ENCODE results near the gene RSRC1. TPM values are rescaled to one million over a fixed set of nuclear protein-coding genes. Genes with fewer than 3 reads are reported as not detected.
"Not testable (repeated sequence)": the region's sequence is repeated elsewhere in the genome, so short reads cannot be mapped to it uniquely, and the experiment has no call there.

The RSRC1 gene
- total RNA-seq, 3 donors from 2014 or later: 53.1 to 101 (median 59.3) TPM

DNA sequence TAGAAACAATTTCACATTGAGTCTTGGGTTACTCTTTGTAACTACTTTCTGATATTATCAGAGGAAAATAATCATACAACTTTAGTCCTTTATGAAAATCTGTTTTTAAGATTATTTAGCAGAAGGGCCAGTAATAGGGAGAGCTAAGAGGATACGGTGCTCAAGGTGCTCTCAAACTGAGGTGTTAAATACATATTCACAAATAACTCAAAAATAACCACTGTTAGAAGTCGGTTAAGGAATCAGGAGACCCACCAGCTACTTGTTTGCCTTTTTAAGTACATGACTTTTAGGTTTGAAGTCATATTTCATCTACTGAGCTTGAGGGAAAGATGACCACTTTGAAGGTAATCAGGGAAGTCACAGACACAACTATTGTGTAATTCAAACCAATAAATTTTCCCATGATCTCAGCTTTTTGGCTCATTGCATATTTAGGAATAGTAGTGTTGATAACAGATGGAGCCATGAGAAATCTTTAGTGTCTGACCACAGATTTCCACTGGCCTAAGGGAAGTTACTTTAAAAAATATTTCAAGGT, 1.4 kb upstream of the RSRC1 start:
- Histone ChIP-seq H3K4me1 (peaks cover 0 to 4% of the 10 kb centered on the region in 2 donors), H3K9me3 (no peaks in the 10 kb centered on the region), H3K27ac (no peak overlapping the region), H3K36me3 (no peaks in the 10 kb centered on the region), H3K27me3 (peaks cover 2 to 51% of the 10 kb centered on the region in 2 donors), H3K4me3 (no peak overlapping the region)
- intact Hi-C loops (cut with DNase I; ENCODE audit: low total_unique reads): no loop called here
- TF ChIP-seq POLR2A (IDR thresholded peaks at IDR 0.05): no peak
- TF ChIP-seq POLR2AphosphoS5 (IDR thresholded peaks at IDR 0.05): no peak
- TF ChIP-seq, protein P1, sequence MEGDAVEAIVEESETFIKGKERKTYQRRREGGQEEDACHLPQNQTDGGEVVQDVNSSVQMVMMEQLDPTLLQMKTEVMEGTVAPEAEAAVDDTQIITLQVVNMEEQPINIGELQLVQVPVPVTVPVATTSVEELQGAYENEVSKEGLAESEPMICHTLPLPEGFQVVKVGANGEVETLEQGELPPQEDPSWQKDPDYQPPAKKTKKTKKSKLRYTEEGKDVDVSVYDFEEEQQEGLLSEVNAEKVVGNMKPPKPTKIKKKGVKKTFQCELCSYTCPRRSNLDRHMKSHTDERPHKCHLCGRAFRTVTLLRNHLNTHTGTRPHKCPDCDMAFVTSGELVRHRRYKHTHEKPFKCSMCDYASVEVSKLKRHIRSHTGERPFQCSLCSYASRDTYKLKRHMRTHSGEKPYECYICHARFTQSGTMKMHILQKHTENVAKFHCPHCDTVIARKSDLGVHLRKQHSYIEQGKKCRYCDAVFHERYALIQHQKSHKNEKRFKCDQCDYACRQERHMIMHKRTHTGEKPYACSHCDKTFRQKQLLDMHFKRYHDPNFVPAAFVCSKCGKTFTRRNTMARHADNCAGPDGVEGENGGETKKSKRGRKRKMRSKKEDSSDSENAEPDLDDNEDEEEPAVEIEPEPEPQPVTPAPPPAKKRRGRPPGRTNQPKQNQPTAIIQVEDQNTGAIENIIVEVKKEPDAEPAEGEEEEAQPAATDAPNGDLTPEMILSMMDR (IDR thresholded peaks at IDR 0.05): no peak
- no peak for DNase-seq (ENCODE audit: low spot score in 2 of 2)

DNA sequence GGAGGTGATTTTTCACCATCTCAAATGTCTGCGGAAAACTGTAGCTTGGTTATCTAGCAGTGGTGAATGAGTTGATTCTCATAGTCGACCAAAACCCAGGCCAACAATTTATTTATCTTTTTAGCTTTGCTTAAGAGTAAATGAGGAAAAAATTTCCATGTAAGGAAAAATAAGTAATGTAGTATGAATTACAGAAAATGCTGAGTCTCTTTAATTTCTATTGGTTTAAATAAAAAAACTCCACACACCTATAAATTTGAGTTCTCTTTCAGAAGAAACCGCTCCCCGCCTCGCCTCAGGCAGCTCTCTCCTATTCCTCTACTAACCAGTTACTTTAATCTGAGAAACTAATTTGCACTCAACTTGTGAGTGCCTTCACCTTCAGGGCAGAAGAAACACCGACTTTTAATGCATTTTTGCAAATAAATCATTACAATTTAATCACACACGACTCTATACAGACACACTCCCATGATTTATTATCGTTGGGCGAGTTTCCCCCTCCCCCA, 540 bp upstream of the RSRC1 start:
- H3K36me3 ChIP-seq: no peaks in the 10 kb centered on the region
- H3K9me3 ChIP-seq: no peaks in the 10 kb centered on the region
- intact Hi-C loops (cut with DNase I; ENCODE audit: low total_unique reads): no loop called here
- TF ChIP-seq, protein P1 (IDR thresholded peaks at IDR 0.05): no peak
- TF ChIP-seq POLR2AphosphoS5 (IDR thresholded peaks at IDR 0.05) (no peak), POLR2A (IDR thresholded peaks at IDR 0.05) (no peak)
- H3K27me3 ChIP-seq: peaks cover 0 to 43% of the 10 kb centered on the region in 2 donors
- H3K4me1 ChIP-seq: peaks cover 0 to 4% of the 10 kb centered on the region in 2 donors
- peak overlapping the region; percentile 82 to 97 (median 92) for H3K4me3 ChIP-seq
- H3K27ac ChIP-seq: peak overlapping the region; percentile 75 to 81
- DNase-seq (ENCODE audit: low spot score in 2 of 2): no peak

DNA sequence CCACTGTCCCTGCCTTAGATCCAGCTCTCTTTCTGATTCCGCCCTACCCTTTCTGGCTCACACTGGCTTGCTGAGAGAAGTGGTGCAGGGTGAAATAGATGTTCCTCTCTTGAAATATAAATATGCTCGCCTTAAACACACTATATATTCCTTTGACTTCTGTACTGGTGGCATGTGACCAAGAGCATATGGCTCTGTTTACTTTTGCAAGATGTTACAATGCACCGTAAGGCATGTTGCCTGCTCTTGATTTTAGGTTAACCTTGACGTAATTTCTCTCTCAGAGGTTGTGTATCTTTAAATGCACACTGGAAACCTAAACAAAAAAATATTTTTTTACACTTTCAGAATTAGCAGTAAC, 749 bp downstream of the RSRC1 start:
- Histone ChIP-seq H3K27me3 (peaks cover 0 to 32% of the 10 kb centered on the region in 2 donors), H3K27ac (peak overlapping the region; percentile 75 to 81), H3K4me1 (peaks cover 0 to 4% of the 10 kb centered on the region in 2 donors), H3K36me3 (no peaks in the 10 kb centered on the region), H3K4me3 (peak overlapping the region; percentile 82 to 97 (median 92)), H3K9me3 (no peaks in the 10 kb centered on the region)
- no peak for DNase-seq (ENCODE audit: low spot score in 2 of 2)
- intact Hi-C loops (cut with DNase I; ENCODE audit: low total_unique reads): no loop called here
- TF ChIP-seq, protein P1 (IDR thresholded peaks at IDR 0.05): no peak
- TF ChIP-seq POLR2AphosphoS5 (IDR thresholded peaks at IDR 0.05) (no peak), POLR2A (IDR thresholded peaks at IDR 0.05) (no peak)

DNA sequence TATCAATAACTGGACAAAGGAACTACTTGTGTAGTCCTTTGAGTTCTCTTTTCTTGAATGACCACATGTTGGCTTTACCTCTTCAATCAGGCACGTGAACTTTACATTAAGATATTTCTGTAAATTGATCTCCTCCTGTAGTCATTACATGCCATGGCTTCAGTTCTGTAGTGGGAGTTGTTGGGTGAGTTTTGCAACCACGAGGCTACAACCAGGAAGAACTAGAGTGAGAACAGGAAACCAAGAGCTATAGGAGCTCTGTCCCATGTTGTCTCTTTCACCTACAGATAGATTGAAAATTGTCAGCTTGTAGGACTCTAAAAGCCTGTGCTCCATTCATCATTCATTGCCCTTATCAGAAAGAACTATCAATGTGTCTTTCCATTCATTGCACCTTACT, 2.0 kb downstream of the RSRC1 start:
- DNase-seq (ENCODE audit: low spot score in 2 of 2): no peak
- TF ChIP-seq, protein P1 (IDR thresholded peaks at IDR 0.05): no peak
- TF ChIP-seq POLR2AphosphoS5 (IDR thresholded peaks at IDR 0.05) (no peak), POLR2A (IDR thresholded peaks at IDR 0.05) (no peak)
- H3K27me3 ChIP-seq: peaks cover 0 to 19% of the 10 kb centered on the region in 2 donors
- intact Hi-C loops (cut with DNase I; ENCODE audit: low total_unique reads): no loop called here
- H3K4me3 ChIP-seq: no peak overlapping the region
- H3K9me3 ChIP-seq: no peaks in the 10 kb centered on the region
- no peak overlapping the region for H3K27ac ChIP-seq
- H3K4me1 ChIP-seq: peaks cover 0 to 4% of the 10 kb centered on the region in 2 donors
- H3K36me3 ChIP-seq: no peaks in the 10 kb centered on the region

DNA sequence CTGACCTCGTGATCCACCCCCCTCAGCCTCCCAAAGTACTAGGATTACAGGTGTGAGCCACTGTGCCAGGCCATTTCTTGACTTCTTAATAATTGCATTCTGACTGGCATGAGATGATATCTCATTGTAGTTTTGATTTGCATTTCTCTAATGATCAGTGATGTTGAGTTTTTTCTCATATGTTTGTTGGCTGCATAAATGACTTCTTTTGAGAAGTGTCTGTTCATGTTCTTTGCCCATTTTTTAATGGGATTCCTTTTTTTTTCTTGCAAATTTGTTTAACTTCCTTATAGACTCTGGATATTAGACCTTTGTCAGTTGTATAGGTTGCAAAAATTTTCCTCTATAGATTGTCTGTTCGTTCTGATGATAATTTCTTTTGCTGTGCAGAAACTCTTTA, 3.7 kb downstream of the RSRC1 start:
- H3K4me3 ChIP-seq; H3K27ac ChIP-seq; H3K9me3 ChIP-seq; H3K27me3 ChIP-seq; intact Hi-C loops (cut with DNase I; ENCODE audit: low total_unique reads); DNase-seq (ENCODE audit: low spot score in 2 of 2); H3K4me1 ChIP-seq; H3K36me3 ChIP-seq: not testable (repeated sequence)
